RKO (cell line): ENCODE data around the gene PBX1.

ENCODE experiments used
- DNase-seq: peaks from one replicate; pipeline ENCODE4 v3.0.0-alpha.2; 2016; ENCODE audit warnings: low spot score

PBX1 gene

GRCh38 chr1:164563721-164564360 is 4.9 kb downstream of the PBX1 start:
- no peak for DNase-seq

- DNase-seq = no peak
Measured at GRCh38 chr1:164564378-164564777, 5.4 kb downstream of the PBX1 start.

- no peak for DNase-seq
Measured at GRCh38 chr1:164565357-164565756, 6.4 kb downstream of the PBX1 start.

GRCh38 chr1:164567774-164568173 is 8.8 kb downstream of the PBX1 start:
- DNase-seq = no peak

GRCh38 chr1:164569241-164569640 is 10.3 kb downstream of the PBX1 start:
- DNase-seq = no peak

GRCh38 chr1:164569866-164570265 is 10.9 kb downstream of the PBX1 start:
- DNase-seq = no peak

GRCh38 chr1:164571333-164571732 is 12.3 kb downstream of the PBX1 start:
- DNase-seq = no peak

- DNase-seq = no peak
Measured at GRCh38 chr1:164575356-164575886, 16.4 kb downstream of the PBX1 start.

GRCh38 chr1:164576291-164577271 is 17.6 kb downstream of the PBX1 start:
- DNase-seq = no peak

GRCh38 chr1:164577291-164577690 is 18.3 kb downstream of the PBX1 start:
- DNase-seq = no peak

GRCh38 chr1:164578479-164579200 is 19.7 kb downstream of the PBX1 start:
- no peak for DNase-seq

GRCh38 chr1:164579381-164579780 is 20.4 kb downstream of the PBX1 start:
- DNase-seq = no peak

- DNase-seq = no peak
Measured at GRCh38 chr1:164581762-164582161, 22.8 kb downstream of the PBX1 start.

- no peak for DNase-seq
Measured at GRCh38 chr1:164583196-164583595, 24.2 kb downstream of the PBX1 start.

GRCh38 chr1:164583835-164584539 is 25.0 kb downstream of the PBX1 start:
- DNase-seq = no peak

GRCh38 chr1:164586591-164586990 is 27.6 kb downstream of the PBX1 start:
- no peak for DNase-seq

- no peak for DNase-seq
Measured at GRCh38 chr1:164587617-164588501, 28.9 kb downstream of the PBX1 start.

GRCh38 chr1:164588516-164589341 is 29.7 kb downstream of the PBX1 start:
- no peak for DNase-seq

GRCh38 chr1:164589408-164589807 is 30.4 kb downstream of the PBX1 start:
- no peak for DNase-seq
